ENCODE measurements around the gene SCGB1D4. TPM values are rescaled to one million over a fixed set of nuclear protein-coding genes. Genes with fewer than 3 reads are reported as not detected.
"Not testable (repeated sequence)": the region's sequence is repeated elsewhere in the genome, so short reads cannot be mapped to it uniquely, and the experiment has no call there.

Gene SCGB1D4
- total RNA-seq, 6 experiments from 2014 or later, result not detected

GRCh38 chr11:62326719-62327118 is 27.8 kb upstream of the SCGB1D4 start:
- H3K9me3 ChIP-seq; H3K27me3 ChIP-seq; H3K4me3 ChIP-seq; H3K4me1 ChIP-seq; H3K36me3 ChIP-seq; DNase-seq; H3K27ac ChIP-seq; intact Hi-C loops (cut with DNase I); ATAC-seq: not testable (repeated sequence)
- 17% methylated on average over 4 of the region's 6 CpGs for WGBS (ENCODE audit: insufficient coverage, low coverage, low lambda C conversion rate, missing lambda C conversion rate)

- H3K4me3 ChIP-seq; DNase-seq; H3K4me1 ChIP-seq; H3K27me3 ChIP-seq; H3K27ac ChIP-seq; H3K36me3 ChIP-seq; H3K9me3 ChIP-seq; intact Hi-C loops (cut with DNase I); ATAC-seq: not testable (repeated sequence)
- WGBS (ENCODE audit: insufficient coverage, low coverage, low lambda C conversion rate, missing lambda C conversion rate), result 58% methylated on average over 5 of the region's 5 CpGs
Observed at GRCh38 chr11:62325781-62326180, 26.9 kb upstream of the SCGB1D4 start.

GRCh38 chr11:62324731-62325556 is 26.1 kb upstream of the SCGB1D4 start:
- peak; percentile 47 to 69 (median 64) for ATAC-seq
- H3K27ac ChIP-seq, result no peak overlapping the region
- no peak overlapping the region for H3K4me3 ChIP-seq
- TF ChIP-seq CTCF (IDR thresholded peaks at IDR 0.05), result peak; percentile 19 to 45 (median 42)
- no peak for TF ChIP-seq POLR2A (IDR thresholded peaks at IDR 0.05)
- 37% methylated on average over 16 of the region's 18 CpGs for WGBS (ENCODE audit: insufficient coverage, low coverage, low lambda C conversion rate, missing lambda C conversion rate)
- intact Hi-C loops (cut with DNase I), result no loop called here
- H3K36me3 ChIP-seq, result no peaks in the 10 kb centered on the region
- H3K4me1 ChIP-seq, result no peaks in the 10 kb centered on the region
- H3K9me3 ChIP-seq, result no peaks in the 10 kb centered on the region
- no peaks in the 10 kb centered on the region for H3K27me3 ChIP-seq
- peak in 1 of 3 donors; percentile 39 for DNase-seq

GRCh38 chr11:62322524-62322923 is 23.6 kb upstream of the SCGB1D4 start:
- DNase-seq (no peak), ATAC-seq (no peak)
- Histone ChIP-seq H3K4me1 (no peaks in the 10 kb centered on the region), H3K27me3 (no peaks in the 10 kb centered on the region), H3K36me3 (no peaks in the 10 kb centered on the region), H3K4me3 (no peak overlapping the region), H3K27ac (no peak overlapping the region), H3K9me3 (no peaks in the 10 kb centered on the region)
- 92% methylated on average over 2 of the region's 2 CpGs for WGBS (ENCODE audit: insufficient coverage, low coverage, low lambda C conversion rate, missing lambda C conversion rate)
- intact Hi-C loops (cut with DNase I), result no loop called here
- no peak for TF ChIP-seq CTCF (IDR thresholded peaks at IDR 0.05)
- no peak for TF ChIP-seq POLR2A (IDR thresholded peaks at IDR 0.05)

- intact Hi-C loops (cut with DNase I), result no loop called here
- DNase-seq (no peak), ATAC-seq (no peak)
- Histone ChIP-seq H3K27me3 (no peaks in the 10 kb centered on the region), H3K36me3 (no peaks in the 10 kb centered on the region), H3K9me3 (no peaks in the 10 kb centered on the region), H3K4me3 (no peak overlapping the region), H3K27ac (no peak overlapping the region), H3K4me1 (no peaks in the 10 kb centered on the region)
- TF ChIP-seq CTCF (IDR thresholded peaks at IDR 0.05) (no peak), POLR2A (IDR thresholded peaks at IDR 0.05) (no peak)
- 27% methylated on average over 1 of the region's 1 CpG for WGBS (ENCODE audit: insufficient coverage, low coverage, low lambda C conversion rate, missing lambda C conversion rate)
Observed at GRCh38 chr11:62315431-62315830, 16.6 kb upstream of the SCGB1D4 start.
